Muscle of leg (tissue), 11 donors: Measurements from ENCODE around the gene RGS11. TPM values are rescaled to one million over a fixed set of nuclear protein-coding genes. Genes with fewer than 3 reads are reported as not detected.

Experiments
- DNase-seq: peaks from one replicate; pipeline ENCODE4 v3.0.0; 2013
- H3K27ac ChIP-seq: one replicate; pipeline ENCODE4 v1.5.1; 2013; ENCODE audit warnings: mild to moderate bottlenecking, low read length, control low read depth
- H3K27me3 ChIP-seq: one replicate; pipeline ENCODE4 v1.6.1; 2013; ENCODE audit warnings: low read length; ENCODE audit not compliant: control insufficient read depth, insufficient read depth
- H3K36me3 ChIP-seq: one replicate; pipeline ENCODE4 v1.6.1; 2013; ENCODE audit warnings: low read length; ENCODE audit not compliant: control insufficient read depth, insufficient read depth
- H3K4me1 ChIP-seq: one replicate; pipeline ENCODE4 v1.6.1; 2013; ENCODE audit warnings: low read length; ENCODE audit not compliant: control insufficient read depth, insufficient read depth
- H3K4me3 ChIP-seq: one replicate; pipeline ENCODE4 v1.5.1; 2013; ENCODE audit warnings: low read length, control low read depth
- H3K9me3 ChIP-seq: replicated peaks from 2 replicates; pipeline ENCODE4 v1.6.1; 2013; ENCODE audit warnings: low read depth, low read length; ENCODE audit not compliant: control insufficient read depth
- WGBS: methylation state at CpG from one replicate; pipeline ENCODE4 v1.1.5; 2013; ENCODE audit warnings: missing lambda C conversion rate; ENCODE audit not compliant: insufficient coverage; 5-methylcytosine and 5-hydroxymethylcytosine counted together
- polyA plus RNA-seq, 8 donors: library from polyadenylated mRNA; unstranded; fragments of 120-200 nt; gene quantifications; one replicate each; pipeline versions ENCODE4 v1.2.1 to v1.2.3, GENCODE V29; 2013; ENCODE audit warnings: inconsistent platforms in 1 of 8, low replicate concordance in 1 of 8; ENCODE audit not compliant: insufficient read length in 8 of 8, insufficient read depth in 1 of 8
- total RNA-seq: library from RNA; stranded (reverse); fragments of 120-200 nt; gene quantifications from one replicate; pipeline ENCODE4 v1.2.4, GENCODE V29; 2013

RGS11 gene
- total and polyA plus RNA-seq, 9 donors = 0.92 to 3.1 (median 1.3) TPM

GRCh38 chr16:287298-287811, 11.6 kb upstream of the RGS11 start:
- Histone ChIP-seq H3K4me3 (no peak overlapping the region), H3K27me3 (peaks cover 9% of the 10 kb centered on the region), H3K9me3 (no peaks in the 10 kb centered on the region), H3K36me3 (peaks cover 53% of the 10 kb centered on the region), H3K27ac (no peak overlapping the region), H3K4me1 (no peaks in the 10 kb centered on the region)
- 82% methylated on average over 14 of the region's 16 CpGs for WGBS
- DNase-seq = no peak

DNA sequence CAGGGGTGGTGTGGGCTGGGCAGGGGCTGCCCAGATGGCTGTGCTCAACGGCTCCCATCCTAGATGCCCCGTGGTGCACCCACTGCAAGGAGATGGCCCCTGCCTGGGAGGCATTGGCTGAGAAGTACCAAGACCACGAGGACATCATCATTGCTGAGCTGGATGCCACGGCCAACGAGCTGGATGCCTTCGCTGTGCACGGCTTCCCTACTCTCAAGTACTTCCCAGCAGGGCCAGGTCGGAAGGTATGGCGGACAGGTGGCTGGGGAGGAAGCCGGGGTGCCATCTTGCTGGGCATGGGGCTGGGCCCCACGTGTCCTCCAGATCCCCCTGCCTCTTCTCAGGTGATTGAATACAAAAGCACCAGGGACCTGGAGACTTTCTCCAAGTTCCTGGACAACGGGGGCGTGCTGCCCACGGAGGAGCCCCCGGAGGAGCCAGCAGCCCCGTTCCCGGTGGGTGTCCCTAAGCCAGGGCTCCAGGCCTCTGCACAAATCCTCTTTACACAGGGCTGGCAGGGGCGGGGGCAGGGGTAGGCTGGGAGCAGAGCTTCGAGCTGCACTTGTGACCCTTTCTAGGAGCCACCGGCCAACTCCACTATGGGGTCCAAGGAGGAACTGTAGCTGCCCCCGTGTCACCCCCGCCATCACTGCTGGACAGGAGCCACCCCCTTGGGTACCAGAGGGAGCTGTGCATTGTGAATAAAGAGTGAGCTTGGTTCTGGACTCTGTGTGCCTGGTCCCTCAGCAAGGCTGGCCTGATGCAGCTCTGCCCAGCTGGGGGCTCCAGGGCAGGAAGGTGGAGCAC, 10.9 kb upstream of the RGS11 start:
- Histone ChIP-seq H3K9me3 (no peaks in the 10 kb centered on the region), H3K36me3 (peaks cover 46% of the 10 kb centered on the region), H3K27ac (no peak overlapping the region), H3K27me3 (peaks cover 14% of the 10 kb centered on the region), H3K4me3 (no peak overlapping the region), H3K4me1 (no peaks in the 10 kb centered on the region)
- no peak for DNase-seq
- 96% methylated on average over 18 of the region's 22 CpGs for WGBS

GRCh38 chr16:285146-286055, 9.7 kb upstream of the RGS11 start:
- Histone ChIP-seq H3K9me3 (no peaks in the 10 kb centered on the region), H3K36me3 (peaks cover 35% of the 10 kb centered on the region), H3K4me3 (no peak overlapping the region), H3K27ac (no peak overlapping the region), H3K27me3 (peaks cover 26% of the 10 kb centered on the region), H3K4me1 (peaks cover 10% of the 10 kb centered on the region)
- DNase-seq = no peak
- WGBS = 94% methylated on average over 33 of the region's 48 CpGs

- Histone ChIP-seq H3K36me3 (peaks cover 30% of the 10 kb centered on the region), H3K9me3 (no peaks in the 10 kb centered on the region), H3K4me1 (peaks cover 13% of the 10 kb centered on the region), H3K4me3 (no peak overlapping the region), H3K27ac (no peak overlapping the region), H3K27me3 (peaks cover 32% of the 10 kb centered on the region)
- 91% methylated on average over 50 of the region's 52 CpGs for WGBS
- no peak for DNase-seq
Measured at GRCh38 chr16:284204-285120, 8.7 kb upstream of the RGS11 start.

- Histone ChIP-seq H3K4me3 (no peak within 1 kb of the TSS), H3K4me1 (peaks cover 13% of the 10 kb centered on the region)
Measured at GRCh38 chr16:283033-283805, 7.5 kb upstream of the RGS11 start, which contains the start of gene PDIA2. Gene PDIA2 (plus strand): TSS chr16:283164. CDS start chr16:283170, 6 bp downstream.

DNA sequence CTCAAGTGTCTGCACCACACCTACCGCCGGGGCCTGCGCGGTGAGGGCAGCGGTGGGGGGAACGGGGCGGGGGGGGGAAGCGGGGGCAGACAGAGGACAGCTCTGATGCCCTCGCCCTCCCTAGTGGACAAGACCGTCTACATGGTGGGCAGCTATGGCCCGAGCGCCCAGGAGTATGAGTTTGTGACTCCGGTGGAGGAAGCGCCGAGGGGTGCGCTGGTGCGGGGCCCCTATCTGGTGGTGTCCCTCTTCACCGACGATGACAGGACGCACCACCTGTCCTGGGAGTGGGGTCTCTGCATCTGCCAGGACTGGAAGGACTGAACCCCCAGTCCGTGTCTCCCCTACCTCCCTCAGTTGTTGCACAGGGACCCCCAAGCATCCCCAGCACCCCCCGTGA, 6.7 kb upstream of the RGS11 start:
- DNase-seq = no peak
- Histone ChIP-seq H3K4me1 (peaks cover 13% of the 10 kb centered on the region), H3K27me3 (peaks cover 45% of the 10 kb centered on the region), H3K4me3 (no peak overlapping the region), H3K27ac (no peak overlapping the region), H3K9me3 (no peaks in the 10 kb centered on the region), H3K36me3 (peaks cover 13% of the 10 kb centered on the region)
- 81% methylated on average over 7 of the region's 22 CpGs for WGBS

More at GRCh38 chr16:283033-283805, 7.5 kb upstream of the RGS11 start, which contains the start of gene PDIA2:
- no peak within 1 kb of the TSS for H3K27ac ChIP-seq
- H3K9me3 ChIP-seq = no peaks in the 10 kb centered on the region
- peaks cover 45% of the 10 kb centered on the region for H3K27me3 ChIP-seq
- 70% methylated on average over 18 of the region's 25 CpGs for WGBS
- peaks cover 20% of the 10 kb centered on the region for H3K36me3 ChIP-seq
- no peak for DNase-seq

- Histone ChIP-seq H3K4me1 (peaks cover 13% of the 10 kb centered on the region), H3K36me3 (peaks cover 6% of the 10 kb centered on the region), H3K4me3 (no peak overlapping the region), H3K9me3 (no peaks in the 10 kb centered on the region), H3K27ac (no peak overlapping the region), H3K27me3 (peaks cover 46% of the 10 kb centered on the region)
- no peak for DNase-seq
- WGBS = 59% methylated on average over 17 of the region's 25 CpGs
Measured at GRCh38 chr16:281660-282255, 6.0 kb upstream of the RGS11 start.

DNA sequence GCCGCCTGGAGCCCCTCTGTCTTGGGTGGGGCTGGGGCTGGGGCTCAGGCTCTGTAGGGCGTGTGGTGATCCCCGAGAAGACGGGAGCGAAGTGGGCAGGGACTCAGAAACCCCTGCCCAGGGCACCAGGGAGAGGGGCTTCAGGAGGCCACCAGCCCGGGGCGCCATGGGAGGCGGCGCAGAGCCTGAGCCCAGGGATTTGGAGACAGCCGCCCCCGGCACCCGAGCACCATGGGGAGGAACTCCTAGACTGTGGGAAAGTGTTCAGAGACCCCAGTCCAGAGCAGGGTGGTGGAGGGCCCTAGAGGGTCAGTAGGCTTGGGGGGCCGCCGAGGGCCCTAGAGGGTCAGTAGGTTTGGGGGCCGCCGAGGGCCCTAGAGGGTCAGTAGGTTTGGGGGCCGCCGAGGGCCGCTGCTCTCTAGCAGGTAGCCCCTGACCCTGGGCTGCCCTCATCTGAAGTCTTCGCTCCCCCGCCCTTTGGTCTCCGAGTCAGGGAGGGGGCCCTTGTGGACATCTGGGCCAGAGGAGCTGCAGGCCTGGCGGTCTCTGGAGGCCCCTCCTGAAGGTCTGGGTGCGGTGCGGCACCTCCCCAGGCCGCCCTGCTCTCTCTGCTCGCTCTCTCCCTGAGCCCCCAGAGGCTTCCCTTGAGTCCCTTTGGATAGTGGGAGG, 5.4 kb upstream of the RGS11 start:
- Histone ChIP-seq H3K4me3 (peak overlapping the region; percentile 19), H3K9me3 (no peaks in the 10 kb centered on the region), H3K27ac (no peak overlapping the region), H3K4me1 (peaks cover 17% of the 10 kb centered on the region), H3K36me3 (no peaks in the 10 kb centered on the region), H3K27me3 (peaks cover 52% of the 10 kb centered on the region)
- DNase-seq = no peak
- WGBS = 32% methylated on average over 26 of the region's 27 CpGs
